Measurements from ENCODE around the gene LINGO3.

The LINGO3 gene

DNA sequence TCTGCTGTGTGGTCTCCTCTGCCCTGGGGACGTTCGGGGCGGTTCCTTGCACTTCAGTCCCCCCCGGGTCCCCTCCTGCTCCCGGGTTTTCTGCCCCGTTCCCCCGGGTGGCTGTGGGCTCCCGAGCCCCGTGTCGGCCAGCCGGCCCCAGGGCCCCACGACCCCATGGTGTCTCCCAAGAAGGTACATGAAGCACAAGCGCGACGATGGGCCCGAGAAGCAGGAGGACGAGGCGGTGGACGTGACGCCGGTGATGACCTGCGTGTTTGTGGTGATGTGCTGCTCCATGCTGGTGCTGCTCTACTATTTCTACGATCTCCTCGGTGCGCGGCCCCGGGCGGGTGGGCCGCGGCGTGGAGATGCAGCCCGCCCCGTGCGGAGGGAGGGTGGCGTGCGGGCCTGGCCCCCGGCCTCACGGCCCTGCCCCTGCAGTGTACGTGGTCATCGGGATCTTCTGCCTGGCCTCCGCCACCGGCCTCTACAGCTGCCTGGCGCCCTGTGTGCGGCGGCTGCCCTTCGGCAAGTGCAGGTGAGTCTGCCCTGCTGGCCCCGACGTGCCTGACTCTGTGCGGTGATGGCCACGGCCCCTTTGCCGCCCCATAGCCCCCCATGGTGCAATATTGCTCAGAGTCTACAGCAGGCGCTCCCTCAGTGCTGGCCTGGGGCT lies 31.8 kb upstream of the LINGO3 start:
- DNase-seq = no peak

DNA sequence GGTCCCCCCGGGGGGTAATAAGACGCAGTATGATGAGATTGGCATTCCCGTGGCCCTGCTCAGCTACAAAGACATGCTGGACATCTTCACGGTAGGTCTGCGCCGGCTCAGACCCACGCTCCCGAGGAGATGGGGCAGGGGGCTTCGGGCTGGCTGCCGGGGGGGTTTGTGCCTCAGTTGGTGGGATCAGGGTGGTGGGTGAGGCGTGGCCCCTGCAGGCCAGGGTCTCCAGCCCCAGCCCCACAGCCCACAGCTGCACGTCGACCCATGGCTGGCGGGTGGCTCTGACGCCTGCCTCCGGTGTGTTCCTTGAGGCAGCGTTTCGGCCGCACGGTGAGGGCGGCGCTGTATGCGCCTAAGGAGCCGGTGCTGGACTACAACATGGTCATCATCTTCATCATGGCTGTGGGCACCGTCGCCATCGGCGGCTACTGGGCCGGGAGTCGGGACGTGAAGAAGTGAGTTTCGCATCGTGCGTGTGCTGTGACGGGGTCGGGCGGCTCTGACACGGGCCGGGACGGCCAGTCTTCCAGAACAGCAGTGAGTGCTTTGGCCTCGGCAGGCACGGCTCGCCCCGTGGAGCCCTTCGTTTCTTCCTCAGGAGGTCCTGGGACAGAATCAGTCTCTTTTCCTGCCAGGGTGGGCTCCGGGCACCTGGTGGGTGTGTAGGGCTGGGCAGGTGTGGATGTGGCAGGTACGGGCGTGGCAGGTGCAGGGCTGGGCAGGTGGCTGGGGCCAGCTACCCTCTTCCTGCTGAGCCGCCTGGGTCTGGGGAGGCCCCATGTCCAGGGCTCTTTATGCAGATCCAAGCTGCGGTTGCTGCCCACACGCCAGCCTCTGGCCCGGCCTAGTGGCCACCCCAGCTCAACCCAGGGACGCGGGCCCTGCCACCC lies 31.0 kb upstream of the LINGO3 start:
- no peak for DNase-seq

DNA sequence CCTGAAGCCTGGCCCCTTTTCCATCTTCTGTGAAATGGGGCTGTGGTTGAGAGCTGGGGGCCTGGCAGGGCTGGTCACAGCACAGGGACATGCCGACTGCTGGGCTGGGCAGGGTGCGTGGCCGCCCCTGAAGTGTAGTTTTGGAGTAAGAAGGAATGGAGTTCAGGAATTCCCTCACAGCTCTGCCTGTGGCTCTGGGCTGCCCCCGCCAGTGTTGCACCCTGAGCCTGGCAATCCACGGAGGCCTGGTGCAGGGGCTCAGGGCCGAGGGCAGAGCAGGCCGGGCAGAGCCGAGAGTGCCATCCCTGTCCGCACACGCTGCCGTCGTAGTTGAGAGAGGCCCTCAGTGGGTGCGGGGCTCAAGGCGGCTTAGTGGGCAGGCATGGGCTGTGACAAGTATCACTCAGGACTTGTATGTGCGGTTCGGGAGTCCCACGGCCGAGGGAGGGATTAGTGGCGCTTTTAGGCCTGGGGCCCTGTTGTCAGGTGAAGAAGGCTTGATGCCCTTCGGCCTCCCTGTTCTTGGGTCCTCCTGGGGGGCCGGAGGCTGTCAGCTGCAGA lies 30.2 kb upstream of the LINGO3 start:
- no peak for DNase-seq

DNA sequence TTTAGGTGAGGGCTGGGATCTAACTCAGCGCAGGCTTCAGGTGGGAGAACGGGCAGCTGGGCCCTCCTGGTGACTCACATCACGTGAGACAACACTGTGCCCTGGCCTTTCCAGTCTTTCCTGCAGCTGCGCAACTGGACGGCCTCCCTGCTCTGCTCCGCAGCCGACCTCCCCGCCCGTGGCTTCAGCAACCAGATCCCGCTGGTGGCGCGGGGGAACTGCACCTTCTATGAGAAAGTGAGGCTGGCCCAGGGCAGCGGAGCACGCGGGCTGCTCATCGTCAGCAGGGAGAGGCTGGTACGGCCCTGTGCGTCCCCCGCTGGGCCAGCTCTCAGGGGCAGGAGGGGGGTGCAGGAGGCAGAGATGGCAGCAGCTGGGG lies 29.4 kb upstream of the LINGO3 start:
- no peak for DNase-seq

DNA sequence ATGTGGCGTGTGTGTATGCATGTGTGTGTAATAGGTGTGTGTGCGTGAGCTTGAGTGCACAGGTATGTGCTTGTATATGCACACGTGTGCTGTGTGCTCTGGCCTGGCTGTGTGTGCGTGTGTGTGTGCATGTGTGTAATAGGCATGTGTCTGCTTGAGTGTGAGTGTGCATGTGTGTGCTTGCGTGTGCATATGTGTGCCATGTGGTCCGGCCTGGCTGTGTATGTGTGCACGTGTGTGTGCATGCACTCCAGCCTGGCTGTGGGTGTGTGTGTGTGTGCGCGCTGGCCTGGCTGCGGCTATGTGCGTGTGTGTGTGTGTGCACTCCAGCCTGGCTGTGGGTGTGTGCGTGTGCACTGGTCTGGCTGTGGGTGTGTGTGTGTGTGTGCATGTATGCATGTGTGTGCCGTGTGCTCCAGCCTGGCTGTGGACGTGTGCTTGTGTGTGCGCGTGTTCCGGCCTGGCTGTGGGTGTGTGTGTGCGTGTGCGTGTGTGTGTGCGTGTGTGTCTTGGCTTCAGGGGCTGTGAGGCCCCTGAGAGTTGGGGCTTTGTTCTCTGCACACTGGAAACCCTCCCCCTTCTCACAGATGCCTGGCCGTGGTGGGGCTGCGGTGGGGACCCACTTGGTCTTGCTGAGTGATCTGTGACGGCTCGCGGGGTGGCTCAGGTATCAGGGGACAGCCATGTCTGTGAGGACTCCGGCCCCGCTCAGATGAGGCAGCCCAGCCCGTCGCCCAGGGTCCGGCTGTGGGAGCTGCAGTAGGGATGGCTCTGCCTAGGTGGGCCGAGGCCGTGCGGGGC lies 28.8 kb upstream of the LINGO3 start:
- DNase-seq = no peak

DNA sequence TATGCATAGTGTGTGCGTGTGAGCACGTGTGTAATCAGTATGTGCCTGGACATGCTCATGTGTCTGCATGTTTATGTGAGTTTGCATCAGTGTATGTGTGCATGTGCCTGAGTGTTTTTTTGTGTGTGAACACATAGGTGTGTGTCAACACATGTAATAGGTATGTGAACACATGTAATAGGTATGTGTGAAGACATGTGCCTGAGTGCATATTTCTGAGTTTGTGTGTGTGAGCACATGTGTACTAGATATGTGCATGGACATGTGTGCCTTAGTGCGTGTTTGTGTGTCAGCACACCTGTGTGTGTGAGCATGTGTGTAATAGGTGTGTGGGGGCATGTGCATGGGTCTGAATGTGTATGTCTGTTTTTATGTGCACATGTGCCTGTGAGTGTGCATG lies 27.9 kb upstream of the LINGO3 start:
- DNase-seq = no peak

DNA sequence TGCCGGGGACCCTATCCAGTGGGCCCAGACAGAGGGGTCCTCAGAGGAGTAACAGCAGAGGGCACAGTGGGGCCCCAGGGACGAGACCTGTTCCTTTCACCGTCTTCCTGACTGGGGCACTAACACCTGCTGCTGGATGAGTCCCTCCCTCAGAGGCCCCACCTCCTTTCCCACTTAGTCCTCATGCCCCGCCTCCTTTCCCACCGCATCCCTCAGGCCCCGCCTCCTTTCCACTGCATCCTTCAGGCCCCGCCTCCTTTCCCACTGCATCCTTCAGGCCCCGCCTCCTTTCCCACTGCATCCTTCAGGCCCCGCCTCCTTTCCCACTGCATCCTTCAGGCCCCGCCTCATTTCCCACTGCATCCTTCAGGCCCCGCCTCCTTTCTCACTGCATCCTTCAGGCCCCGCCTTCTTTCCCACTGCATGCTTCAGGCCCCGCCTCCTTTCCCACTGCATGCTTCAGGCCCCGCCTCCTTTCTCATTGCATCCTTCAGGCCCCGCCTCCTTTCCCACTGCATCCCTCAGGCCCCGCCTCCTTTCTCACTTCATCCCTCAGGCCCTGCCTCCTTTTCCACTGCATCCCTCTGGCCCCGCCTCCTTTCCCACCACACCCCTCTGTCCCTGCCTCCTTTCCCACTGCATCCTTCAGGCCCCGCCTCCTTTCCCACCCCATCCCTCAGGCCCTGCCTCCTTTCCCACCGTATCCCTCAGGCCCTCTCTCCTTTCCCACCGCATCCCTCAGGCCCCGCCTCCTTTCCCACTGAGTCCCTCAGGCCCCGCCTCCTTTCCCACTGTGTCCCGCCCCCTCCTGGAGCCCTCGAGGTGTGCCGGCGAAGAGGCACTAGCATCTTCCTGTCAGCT lies 27.3 kb upstream of the LINGO3 start:
- no peak for DNase-seq

DNA sequence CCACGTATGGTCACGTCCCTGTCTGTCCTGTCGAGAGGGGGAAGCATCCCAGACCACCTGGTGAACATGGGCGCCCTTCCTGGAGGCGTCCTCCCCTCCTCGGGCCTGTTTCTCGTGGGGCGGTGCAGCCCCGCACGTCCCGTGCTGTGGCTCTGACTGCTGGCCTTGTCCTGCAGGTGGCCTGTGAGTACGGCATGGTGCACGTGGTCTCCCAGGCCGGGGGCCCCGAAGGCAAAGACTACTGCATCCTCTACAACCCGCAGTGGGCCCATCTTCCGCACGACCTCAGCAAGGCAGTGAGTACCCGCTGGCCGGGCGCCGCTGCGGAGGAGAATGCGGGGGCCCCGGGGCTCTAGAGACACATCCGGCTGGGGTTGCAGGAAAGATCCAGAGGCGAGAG lies 26.5 kb upstream of the LINGO3 start:
- DNase-seq = no peak

DNA sequence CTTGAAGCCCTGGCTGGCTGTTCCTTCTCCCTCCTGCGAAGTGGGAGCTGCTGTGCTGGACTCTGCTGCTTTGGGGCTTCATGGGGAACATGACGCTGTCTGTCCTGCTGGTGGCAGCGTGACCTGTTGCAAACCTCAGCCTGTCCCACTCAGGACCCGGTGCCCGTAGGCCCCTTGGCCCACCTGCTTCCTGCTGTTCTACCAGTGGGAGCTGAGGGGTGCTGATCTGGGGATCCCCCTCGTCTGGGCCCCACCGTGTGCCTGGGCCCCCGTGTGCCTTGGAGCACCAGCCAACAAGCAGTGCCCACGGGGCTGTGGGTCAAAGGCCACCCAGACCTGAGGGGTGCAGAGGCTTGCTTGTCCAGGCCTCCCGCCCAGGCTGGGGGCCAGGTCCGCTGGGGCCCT lies 25.9 kb upstream of the LINGO3 start:
- no peak for DNase-seq

DNA sequence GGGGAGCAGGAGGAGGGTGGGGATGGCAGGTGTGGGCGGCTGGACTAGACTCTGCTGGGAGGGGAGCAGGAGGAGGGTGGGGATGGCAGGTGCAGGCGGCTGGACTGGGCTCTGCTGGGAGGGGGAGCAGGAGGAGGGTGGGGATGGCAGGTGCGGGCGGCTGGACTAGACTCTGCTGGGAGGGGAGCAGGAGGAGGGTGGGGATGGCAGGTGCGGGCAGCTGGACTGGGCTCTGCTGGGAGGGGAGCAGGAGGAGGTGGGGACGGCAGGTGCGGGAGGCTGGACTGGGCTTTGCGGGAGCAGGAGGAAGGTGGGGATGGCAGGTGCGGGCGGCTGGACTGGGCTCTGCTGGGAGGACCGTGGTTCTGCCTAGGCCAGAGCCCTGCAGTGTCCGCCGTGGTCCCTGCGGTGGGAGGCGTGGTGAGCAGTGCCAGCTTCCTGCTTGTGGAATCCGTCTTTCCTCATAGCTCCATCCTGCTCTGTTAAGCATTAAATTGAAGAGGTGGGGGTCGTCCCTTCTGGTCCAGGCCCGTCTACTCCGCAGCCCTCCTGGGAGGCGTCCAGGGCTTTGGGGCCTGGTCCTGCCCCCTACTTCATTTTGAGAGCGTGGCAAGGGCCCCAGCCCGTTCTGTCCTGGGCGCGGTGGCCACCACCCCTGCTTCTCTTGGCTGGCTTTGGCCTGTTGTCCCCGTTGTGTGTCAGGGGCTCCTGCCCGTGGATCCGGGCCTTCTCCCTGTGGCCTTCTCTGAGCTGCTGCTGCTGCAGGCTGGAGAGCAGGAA lies 25.3 kb upstream of the LINGO3 start:
- no peak for DNase-seq

DNA sequence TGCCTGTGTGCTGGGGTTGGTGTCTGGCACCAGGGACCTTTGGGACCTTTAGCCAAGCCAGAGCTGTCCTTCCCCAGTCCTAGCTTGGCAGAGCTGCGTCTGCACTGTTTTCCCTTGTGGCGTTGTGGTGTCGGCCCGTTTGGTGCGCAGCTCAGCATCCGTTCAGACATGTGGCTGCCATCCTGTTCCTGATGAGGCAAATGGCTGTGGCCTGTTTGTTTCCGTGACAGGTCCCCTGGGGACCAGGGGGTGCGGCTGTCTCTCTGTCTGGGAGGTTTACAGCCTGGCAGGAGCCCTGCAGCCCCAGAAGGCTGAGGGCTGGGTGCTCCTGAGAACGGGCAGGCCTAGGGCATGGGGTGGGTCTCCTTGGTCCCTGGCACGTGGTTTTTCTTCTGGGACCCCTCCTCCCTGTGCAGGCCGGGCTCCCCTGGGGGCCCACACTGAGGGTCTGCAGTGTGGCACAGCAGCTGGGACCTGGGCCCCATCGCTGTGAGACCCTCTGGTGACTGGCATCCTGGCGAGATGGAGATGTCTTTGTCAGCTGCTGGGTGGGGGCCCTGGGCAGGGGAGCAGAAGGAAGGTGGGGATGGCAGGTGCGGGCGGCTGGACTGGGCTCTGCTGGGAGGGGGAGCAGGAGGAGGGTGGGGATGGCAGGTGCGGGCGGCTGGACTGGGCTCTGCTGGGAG lies 24.5 kb upstream of the LINGO3 start:
- no peak for DNase-seq

DNA sequence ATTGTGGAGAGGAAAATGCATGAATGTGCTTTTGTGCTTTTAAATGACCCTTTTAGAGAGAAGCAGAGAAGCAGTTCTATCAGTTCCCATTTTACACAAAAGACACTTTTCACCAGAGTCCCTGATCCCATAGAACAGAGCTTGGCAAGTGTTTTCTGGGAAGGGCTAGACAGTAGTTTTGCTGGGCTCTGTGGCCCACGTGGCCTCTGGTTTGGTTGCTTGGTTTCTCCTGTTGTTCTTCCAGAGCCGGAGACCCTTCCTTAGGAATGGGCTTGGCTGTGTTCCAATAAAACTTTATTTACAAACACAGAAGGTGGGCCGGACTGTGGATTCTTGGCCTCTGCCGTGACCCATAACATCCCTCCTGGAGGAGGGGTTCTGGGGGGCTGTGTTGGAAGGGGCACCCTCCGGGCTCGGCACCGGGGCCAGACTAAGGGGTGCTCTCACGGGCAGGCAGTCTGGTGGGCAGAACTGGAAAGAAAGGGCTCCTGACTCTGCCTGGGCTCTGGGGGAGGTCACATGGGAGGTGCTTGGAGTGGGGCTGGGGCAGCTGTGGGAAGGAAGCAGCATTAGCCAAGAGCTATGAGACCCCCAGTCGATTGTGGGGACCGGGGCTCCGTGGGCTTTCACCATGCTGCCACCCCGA lies 23.8 kb upstream of the LINGO3 start:
- no peak for DNase-seq

DNA sequence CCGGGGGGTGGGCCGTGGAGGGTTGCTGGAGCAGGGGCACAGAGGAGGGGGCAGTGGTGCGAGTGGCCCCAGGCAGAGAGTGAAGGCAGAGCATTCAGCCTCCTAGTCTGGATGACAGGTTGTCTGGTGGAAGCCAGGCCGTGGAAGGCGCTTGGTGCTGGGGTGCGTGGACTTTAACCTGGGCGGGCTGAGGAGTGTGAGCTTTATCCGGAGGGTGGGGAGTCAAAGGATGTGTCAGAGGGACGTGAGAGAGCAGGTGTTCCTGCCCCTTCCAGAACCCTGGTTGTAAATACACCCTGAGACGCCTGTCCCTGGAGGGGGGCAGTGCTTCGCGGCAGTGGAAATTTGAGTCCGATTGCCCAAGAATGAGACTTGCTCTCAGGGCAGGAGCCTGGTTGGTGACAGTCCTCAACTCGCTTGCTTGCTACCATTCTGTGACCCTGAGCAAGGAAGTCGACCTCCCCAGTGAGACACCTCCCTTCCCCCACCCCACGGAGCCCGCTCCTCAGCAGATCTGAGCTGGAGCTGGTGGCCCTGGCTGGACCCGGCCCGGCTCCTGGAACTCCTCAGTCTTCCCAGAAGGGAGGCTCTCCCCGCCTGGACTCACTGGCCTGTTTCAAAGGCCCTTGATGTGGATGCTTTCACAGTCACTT lies 22.8 kb upstream of the LINGO3 start:
- no peak for DNase-seq

DNA sequence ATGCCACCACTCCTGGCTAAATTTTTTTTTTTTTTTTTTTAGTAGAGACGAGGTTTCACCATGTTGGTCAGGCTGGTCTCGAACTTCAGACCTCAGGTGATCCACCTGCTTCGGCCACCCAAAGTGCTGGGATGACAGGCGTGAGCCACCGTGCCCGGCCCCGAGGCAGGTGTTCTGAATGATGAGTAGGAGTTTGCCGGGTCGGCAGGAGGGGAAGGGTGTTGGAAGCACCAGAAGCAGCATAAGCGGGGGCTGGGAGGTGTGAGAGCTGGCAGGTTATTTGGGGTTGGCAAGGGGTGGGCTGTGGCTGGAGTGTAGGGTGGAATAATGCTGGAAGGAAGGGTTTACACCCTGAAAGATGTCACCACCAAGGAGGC lies 22.3 kb upstream of the LINGO3 start:
- no peak for DNase-seq

DNA sequence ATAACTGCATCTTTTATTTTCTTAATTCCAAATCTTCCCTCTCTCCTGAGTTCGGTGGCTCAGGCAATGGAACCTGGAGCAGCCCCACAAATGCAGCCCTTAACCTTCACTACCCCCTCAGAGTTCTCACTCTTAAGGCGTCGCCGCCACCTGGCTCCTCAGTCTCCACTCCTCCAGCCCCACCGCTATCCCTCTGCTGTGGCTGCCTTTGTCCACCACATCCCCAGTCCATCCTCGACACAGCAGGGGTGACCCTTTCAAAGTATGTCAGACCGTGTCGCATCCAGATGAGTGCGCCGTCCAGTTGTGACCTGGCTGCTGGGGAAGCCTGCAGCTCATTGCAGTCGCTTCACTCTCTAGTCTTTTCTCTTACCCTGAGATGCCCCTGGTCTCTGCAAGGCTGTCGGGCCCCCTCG lies 21.6 kb upstream of the LINGO3 start:
- DNase-seq = no peak

DNA sequence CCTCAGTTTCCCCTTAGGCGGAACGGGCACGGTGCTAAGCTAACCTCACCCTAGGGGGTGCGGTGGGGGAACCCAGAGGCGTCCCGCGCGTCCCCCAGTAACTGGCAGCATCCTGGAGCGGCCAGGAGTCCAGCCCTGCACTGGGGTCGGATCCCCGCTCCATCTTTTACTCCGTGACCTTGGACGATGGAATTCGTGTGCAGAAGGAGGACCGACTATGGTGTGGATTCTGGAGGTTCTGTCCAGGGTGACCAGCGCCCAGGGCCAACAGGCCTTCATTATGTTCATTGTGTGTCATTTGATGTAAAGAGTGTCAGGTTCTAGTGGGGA lies 21.2 kb upstream of the LINGO3 start:
- DNase-seq = no peak

DNA sequence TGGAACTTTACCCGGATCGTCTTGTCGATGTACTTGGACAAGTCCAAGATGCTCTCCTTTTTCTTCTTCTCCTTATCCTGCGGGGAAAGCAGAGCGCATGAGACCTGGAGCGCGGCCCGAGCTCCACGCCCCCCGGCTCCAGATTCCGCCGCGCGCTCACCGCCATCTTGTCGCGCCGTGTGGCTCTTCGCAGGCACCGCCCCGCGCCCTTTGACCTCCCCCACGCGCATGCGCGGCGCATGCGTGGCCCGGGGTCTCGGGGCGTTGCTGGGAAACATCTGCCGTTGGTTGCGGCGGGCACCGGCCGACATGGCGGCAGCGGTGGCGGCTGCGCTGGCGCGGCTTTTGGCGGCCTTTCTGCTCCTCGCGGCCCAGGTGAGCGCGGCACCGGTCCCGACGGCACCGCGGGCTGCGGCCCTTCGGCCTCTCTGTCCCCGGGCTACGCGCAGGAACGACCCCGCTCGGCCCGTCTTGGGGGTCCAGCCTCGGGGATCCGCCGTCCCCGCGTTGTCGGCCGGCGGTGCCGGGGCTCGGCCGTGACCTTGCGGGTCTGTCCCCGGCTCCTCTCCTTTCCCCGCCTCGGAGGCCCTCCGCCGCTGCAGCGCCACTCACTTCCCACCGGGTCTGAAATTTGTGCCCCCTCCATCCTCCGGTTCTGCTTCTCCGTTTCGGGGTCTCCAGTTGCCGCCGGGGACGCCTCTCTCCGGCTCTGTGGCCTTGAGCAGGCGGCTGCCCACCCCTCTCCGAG lies 20.6 kb upstream of the LINGO3 start, which contains the start of the genes LSM7 and SPPL2B:
Gene LSM7, minus strand, starts transcription at position 186 of the 748 bp plus-strand sequence. Its CDS starts 20 bp downstream, at position 166.
Gene SPPL2B, plus strand, starts transcription at position 284 of the 748 bp plus-strand sequence. Its CDS starts 26 bp downstream, at position 310.
- DNase-seq = peak; percentile 69

DNA sequence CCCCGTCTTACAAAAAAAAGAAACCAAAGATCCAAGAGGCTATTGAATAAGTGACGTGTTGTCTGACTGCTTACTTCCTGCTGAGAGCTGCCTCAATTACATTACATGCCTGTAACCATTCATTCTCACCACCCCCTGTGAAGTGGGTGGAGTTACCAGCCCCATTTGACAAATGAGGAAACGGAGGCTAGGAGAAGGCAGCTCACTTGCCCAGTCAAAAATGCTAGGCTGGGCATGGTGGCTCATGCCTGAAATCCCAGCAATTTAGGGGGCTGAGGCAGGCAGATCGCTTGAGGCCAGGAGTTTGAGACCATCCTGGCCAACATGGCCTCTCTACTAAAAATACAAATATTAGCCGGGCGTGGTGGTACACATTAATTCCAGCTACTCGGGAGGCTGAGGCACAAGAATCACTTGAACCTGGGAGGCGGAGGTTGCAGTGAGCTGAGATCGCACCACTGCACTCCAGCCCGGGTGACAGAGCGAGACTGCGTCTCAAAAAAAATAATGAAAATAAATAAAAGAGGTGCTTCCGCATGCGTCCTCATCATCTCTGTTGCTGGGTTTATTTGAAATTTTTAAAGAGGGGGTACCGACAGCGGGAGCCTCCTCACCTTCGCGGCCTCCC lies 19.9 kb upstream of the LINGO3 start:
- DNase-seq = no peak

All from cortex of kidney (tissue), 1 donor.